ENCODE measurements around the gene GATA3. TPM values are rescaled to one million over a fixed set of nuclear protein-coding genes. Genes with fewer than 3 reads are reported as not detected.

The GATA3 gene
- total RNA-seq, 4 donors from 2014 or later: 110 to 303 (median 163) TPM

GRCh38 chr10:8049045-8049864 is 5.2 kb upstream of the GATA3 start:
- peak overlapping the region; percentile 28 for H3K4me3 ChIP-seq (ENCODE audit: low read depth, poor library complexity, severe bottlenecking)
- intact Hi-C loops (cut with DNase I; ENCODE audit: low total_unique reads): no loop called here
- WGBS, 2 donors: 8% methylated on average over 51 of the region's 51 CpGs
- DNase-seq (ENCODE audit: low spot score in 2 of 2): peak in 1 of 2 donors; percentile 72
- no peak for TF ChIP-seq CTCF (IDR thresholded peaks at IDR 0.05)
- TF ChIP-seq POLR2A (IDR thresholded peaks at IDR 0.05): no peak

- TF ChIP-seq CTCF (IDR thresholded peaks at IDR 0.05): no peak
- TF ChIP-seq POLR2A (IDR thresholded peaks at IDR 0.05): no peak
- peak in 1 of 2 donors; percentile 73 for DNase-seq (ENCODE audit: low spot score in 2 of 2)
- intact Hi-C loops (cut with DNase I; ENCODE audit: low total_unique reads): loop anchor here (10.0 kb wide), 1 partner anchor 825 kb away; no protein-coding TSS in a partner anchor
- H3K4me3 ChIP-seq (ENCODE audit: low read depth, poor library complexity, severe bottlenecking): peak overlapping the region; percentile 28
- 1% methylated on average over 61 to 62 of the region's 68 CpGs for WGBS, 2 donors
Measured at GRCh38 chr10:8049865-8050555, 4.5 kb upstream of the GATA3 start.

GRCh38 chr10:8050556-8051108 is 3.9 kb upstream of the GATA3 start:
- no peak for TF ChIP-seq CTCF (IDR thresholded peaks at IDR 0.05)
- TF ChIP-seq POLR2A (IDR thresholded peaks at IDR 0.05): no peak
- WGBS, 2 donors: 1% methylated on average over 18 to 26 of the region's 60 CpGs
- DNase-seq (ENCODE audit: low spot score in 2 of 2): peak in 1 of 2 donors; percentile 84
- H3K4me3 ChIP-seq (ENCODE audit: low read depth, poor library complexity, severe bottlenecking): peak overlapping the region; percentile 28
- intact Hi-C loops (cut with DNase I; ENCODE audit: low total_unique reads): loop anchor here (10.0 kb wide), 1 partner anchor 824 kb away; no protein-coding TSS in a partner anchor

- TF ChIP-seq CTCF (IDR thresholded peaks at IDR 0.05) (no peak), POLR2A (IDR thresholded peaks at IDR 0.05) (no peak)
- peak in 1 of 2 donors; percentile 85 for DNase-seq (ENCODE audit: low spot score in 2 of 2)
- no peak overlapping the region for H3K4me3 ChIP-seq (ENCODE audit: low read depth, poor library complexity, severe bottlenecking)
- WGBS, 2 donors: 39 to 43% methylated on average over 25 to 32 of the region's 52 CpGs
- intact Hi-C loops (cut with DNase I; ENCODE audit: low total_unique reads): loop anchor here (10.0 kb wide), 1 partner anchor 824 kb away; no protein-coding TSS in a partner anchor
Measured at GRCh38 chr10:8051109-8051821, 3.2 kb upstream of the GATA3 start.

GRCh38 chr10:8051851-8052257 is 2.6 kb upstream of the GATA3 start:
- 41 to 48% methylated on average over 29 of the region's 29 CpGs for WGBS, 2 donors
- intact Hi-C loops (cut with DNase I; ENCODE audit: low total_unique reads): loop anchor here (10.0 kb wide), 1 partner anchor 823 kb away; no protein-coding TSS in a partner anchor
- no peak overlapping the region for H3K4me3 ChIP-seq (ENCODE audit: low read depth, poor library complexity, severe bottlenecking)
- no peak for TF ChIP-seq CTCF (IDR thresholded peaks at IDR 0.05)
- DNase-seq (ENCODE audit: low spot score in 2 of 2): peak in 1 of 2 donors; percentile 81

All from lower leg skin (tissue), 4 donors.